Thyroid gland (tissue), 4 donors: Measurements from ENCODE around the gene LCN2. TPM values are rescaled to one million over a fixed set of nuclear protein-coding genes. Genes with fewer than 3 reads are reported as not detected.
A peak's percentile ranks its signal among the peaks of the same experiment; 100 is the strongest.
"Not testable (repeated sequence)": the region's sequence is repeated elsewhere in the genome, so short reads cannot be mapped to it uniquely, and the experiment has no call there.

Source experiments
- DNase-seq, 2 donors: peaks; one replicate each; pipeline ENCODE4 v3.0.0-alpha.2; 2019
- H3K27ac ChIP-seq, 3 donors: fragments of 200-600 bp; sonication (generic); 1 replicate in 2 of 3; 2 replicates in 1 of 3; pipeline ENCODE4 v1.5.1; 2016 to 2019; ENCODE audit warnings: mild to moderate bottlenecking in 1 of 3, moderate library complexity in 1 of 3
- H3K27me3 ChIP-seq: fragments of 200-600 bp; sonication (generic); one replicate; pipeline ENCODE4 v1.5.1; 2019
- H3K36me3 ChIP-seq, 2 donors: fragments of 200-600 bp; sonication (generic); one replicate each; pipeline ENCODE4 v1.5.1; 2016 to 2019
- H3K4me1 ChIP-seq, 2 donors: fragments of 200-600 bp; sonication (generic); one replicate each; pipeline ENCODE4 v1.5.1; 2017 to 2019
- H3K4me3 ChIP-seq, 3 donors: fragments of 200-600 bp; sonication (generic); replicated peaks in 1 of 3; 1 replicate in 2 of 3; 2 replicates in 1 of 3; pipeline ENCODE4 v1.5.1; 2016; ENCODE audit warnings: mild to moderate bottlenecking in 1 of 3
- H3K9me3 ChIP-seq: fragments of 200-600 bp; sonication (generic); one replicate; pipeline ENCODE4 v1.5.1; 2017
- POLR2A ChIP-seq, 2 donors: fragments of 450-650 bp; IDR thresholded peaks; one replicate each; pipeline ENCODE4 v1.6.1; 2017; ENCODE audit warnings: antibody characterized with exemption in 2 of 2, mild to moderate bottlenecking in 2 of 2, moderate library complexity in 1 of 2
- WGBS, 2 donors: methylation state at CpG; one replicate each; pipeline ENCODE4 v1.1.5; 2017; 5-methylcytosine and 5-hydroxymethylcytosine counted together
- intact Hi-C: fragments of 100-400 bp; cut with DNase I; formaldehyde crosslinking; loops from one replicate; pipeline ENCODE4 v1.15.1; 2023
- total RNA-seq, 4 donors: library from RNA; depleted of rRNA; stranded (reverse); fragments of >200 nt; gene quantifications; one replicate each; pipeline ENCODE4 v1.2.3, GENCODE V29; 2016
- TF ChIP-seq, protein P1 (sequence below), 6 experiments: fragments of 200-600 bp in 3 of 6; fragments of 450-650 bp in 3 of 6; sonication (generic) in 3 of 6; IDR thresholded peaks; one replicate each; pipeline ENCODE4 v1.5.1; 2016 to 2019; ENCODE audit warnings: antibody characterized with exemption in 6 of 6, mild to moderate bottlenecking in 2 of 6, inconsistent platforms in 1 of 6, moderate library complexity in 1 of 6

Gene LCN2
- total RNA-seq, 4 donors from 2014 or later, result 0.45 to 10.6 (median 2.5) TPM

DNA sequence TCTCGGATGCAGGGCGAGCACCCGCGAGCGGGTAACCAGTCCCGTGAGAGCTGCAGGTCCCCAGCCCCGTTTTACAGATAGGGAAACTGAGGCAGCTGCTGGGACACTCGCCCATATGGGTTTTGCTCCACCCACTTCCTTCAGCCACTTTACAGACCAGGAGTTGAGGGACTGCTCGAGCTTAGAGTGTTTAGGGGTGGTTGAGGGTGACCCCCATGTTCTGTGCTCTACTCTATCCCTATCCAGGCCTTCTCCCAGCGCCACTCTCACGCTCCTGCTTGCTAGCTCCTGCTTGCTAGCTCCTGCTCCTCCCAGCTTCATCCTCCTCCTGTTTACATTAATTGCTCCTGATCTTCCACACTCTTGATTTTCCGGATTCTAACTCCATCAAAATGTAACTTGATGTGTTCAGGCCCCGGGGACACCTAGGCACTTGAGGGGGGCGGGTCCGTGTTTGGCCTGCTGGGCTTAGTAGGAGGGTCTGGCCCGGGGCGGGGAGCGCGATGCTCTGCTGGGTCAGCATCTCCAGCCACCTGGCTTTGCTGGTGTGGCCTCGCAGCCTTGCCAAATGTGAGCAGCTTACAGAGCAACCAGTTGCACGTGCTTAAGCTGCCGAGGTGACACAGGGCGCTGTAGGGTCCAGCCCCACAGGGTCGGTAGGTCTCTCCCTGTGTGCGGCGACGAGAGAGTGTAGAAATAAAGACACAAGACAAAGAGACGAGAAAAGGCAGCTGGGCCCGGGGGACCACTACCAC, 20.2 kb upstream of the LCN2 start:
- H3K27me3 ChIP-seq, result no peaks in the 10 kb centered on the region
- peaks cover 22 to 25% of the 10 kb centered on the region in 2 donors for H3K4me1 ChIP-seq
- intact Hi-C loops, result no loop called here
- peaks cover 0 to 4% of the 10 kb centered on the region in 2 donors for H3K36me3 ChIP-seq
- H3K4me3 ChIP-seq, result peak overlapping the region; percentile 63 to 97 (median 87)
- WGBS, 2 donors, result 70 to 73% methylated on average over 23 to 27 of the region's 29 CpGs
- DNase-seq, result no peak
- H3K9me3 ChIP-seq, result no peaks in the 10 kb centered on the region
- TF ChIP-seq POLR2A (IDR thresholded peaks at IDR 0.05), result no peak
- TF ChIP-seq, protein P1, sequence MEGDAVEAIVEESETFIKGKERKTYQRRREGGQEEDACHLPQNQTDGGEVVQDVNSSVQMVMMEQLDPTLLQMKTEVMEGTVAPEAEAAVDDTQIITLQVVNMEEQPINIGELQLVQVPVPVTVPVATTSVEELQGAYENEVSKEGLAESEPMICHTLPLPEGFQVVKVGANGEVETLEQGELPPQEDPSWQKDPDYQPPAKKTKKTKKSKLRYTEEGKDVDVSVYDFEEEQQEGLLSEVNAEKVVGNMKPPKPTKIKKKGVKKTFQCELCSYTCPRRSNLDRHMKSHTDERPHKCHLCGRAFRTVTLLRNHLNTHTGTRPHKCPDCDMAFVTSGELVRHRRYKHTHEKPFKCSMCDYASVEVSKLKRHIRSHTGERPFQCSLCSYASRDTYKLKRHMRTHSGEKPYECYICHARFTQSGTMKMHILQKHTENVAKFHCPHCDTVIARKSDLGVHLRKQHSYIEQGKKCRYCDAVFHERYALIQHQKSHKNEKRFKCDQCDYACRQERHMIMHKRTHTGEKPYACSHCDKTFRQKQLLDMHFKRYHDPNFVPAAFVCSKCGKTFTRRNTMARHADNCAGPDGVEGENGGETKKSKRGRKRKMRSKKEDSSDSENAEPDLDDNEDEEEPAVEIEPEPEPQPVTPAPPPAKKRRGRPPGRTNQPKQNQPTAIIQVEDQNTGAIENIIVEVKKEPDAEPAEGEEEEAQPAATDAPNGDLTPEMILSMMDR (IDR thresholded peaks at IDR 0.05), result no peak
- peak overlapping the region in 2 of 3 donors; percentile 89 to 98 for H3K27ac ChIP-seq

DNA sequence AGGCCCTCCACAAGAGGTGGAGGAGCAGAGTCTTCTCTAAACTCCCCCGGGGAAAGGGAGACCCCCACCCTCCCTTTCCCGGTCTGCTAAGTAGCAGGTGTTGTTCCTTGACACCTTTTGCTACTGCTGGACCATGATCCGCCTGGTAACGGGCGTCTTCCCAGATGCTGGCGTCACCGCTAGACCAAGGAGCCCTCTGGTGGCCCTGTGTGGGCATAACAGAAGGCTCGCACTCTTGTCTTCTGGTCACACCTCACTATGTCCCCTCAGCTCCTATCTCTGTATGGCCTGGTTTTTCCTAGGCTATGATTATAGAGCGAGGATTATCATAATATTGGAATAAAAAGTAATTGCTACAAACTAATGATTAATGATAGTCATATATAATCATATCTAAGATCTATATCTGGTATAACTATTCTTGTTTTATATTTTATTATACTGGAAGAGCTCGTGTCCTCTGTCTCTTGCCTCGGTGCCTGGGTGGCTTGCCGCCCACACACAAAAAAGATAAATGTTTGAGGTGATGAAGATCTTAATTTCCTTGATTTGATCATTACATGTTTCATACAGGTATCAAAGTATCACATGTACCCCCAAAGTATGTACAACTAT, 19.2 kb upstream of the LCN2 start:
- peaks cover 22 to 25% of the 10 kb centered on the region in 2 donors for H3K4me1 ChIP-seq
- TF ChIP-seq, protein P1 (IDR thresholded peaks at IDR 0.05), result peak in 4 of 6 experiments; percentile 22 to 53 (median 25)
- peak; percentile 65 to 68 for DNase-seq
- H3K36me3 ChIP-seq, H3K9me3 ChIP-seq, H3K4me3 ChIP-seq, H3K27ac ChIP-seq, H3K27me3 ChIP-seq, intact Hi-C loops: not testable (repeated sequence)
- 28 to 29% methylated on average over 10 to 12 of the region's 12 CpGs for WGBS, 2 donors

DNA sequence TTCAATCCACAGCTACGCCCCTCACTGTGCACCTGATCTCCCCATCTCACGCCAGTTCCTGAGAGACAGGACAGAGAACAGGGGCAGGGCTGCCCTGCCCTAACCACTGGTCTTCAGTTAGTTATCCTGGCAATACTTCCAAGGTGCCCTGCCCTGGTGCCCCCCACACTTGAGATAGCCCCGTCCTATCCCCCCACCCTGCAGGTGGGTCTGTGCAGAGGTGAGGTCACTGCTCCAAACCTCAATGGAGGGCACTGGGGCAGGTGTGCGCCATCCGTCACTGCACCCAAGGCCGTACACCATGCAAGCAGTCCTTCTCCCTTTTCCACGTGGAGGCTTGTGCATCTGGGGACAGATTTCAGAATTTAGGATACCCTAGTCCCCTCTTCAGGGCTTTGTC, 18.6 kb upstream of the LCN2 start:
- peaks cover 21 to 22% of the 10 kb centered on the region in 2 donors for H3K4me1 ChIP-seq
- intact Hi-C loops, H3K9me3 ChIP-seq, H3K27me3 ChIP-seq, H3K36me3 ChIP-seq, DNase-seq, H3K27ac ChIP-seq, H3K4me3 ChIP-seq: not testable (repeated sequence)
- WGBS, 2 donors, result 47 to 52% methylated on average over 3 to 6 of the region's 7 CpGs

DNA sequence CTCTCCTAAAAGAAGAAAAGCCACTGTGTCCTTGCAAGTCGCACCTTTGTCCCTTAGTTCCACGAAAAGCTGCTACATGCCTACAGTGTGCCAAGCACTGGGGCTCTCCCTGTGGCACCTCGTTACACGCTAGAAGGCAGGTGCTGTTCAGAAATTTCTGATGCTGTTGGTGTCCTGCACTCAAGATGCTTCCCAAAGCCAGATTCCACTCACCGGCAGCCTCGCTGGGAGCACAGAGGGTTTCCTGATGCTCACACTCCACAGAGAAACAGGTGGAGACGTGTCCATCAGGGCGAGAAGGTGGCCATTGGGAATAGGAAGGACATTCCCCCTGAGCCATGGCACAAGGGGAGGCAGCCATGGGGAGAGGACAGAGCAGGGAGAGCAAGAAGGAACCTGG, 17.9 kb upstream of the LCN2 start:
- H3K36me3 ChIP-seq, DNase-seq, H3K27me3 ChIP-seq, intact Hi-C loops, H3K27ac ChIP-seq, H3K9me3 ChIP-seq, H3K4me3 ChIP-seq: not testable (repeated sequence)
- peaks cover 14 to 15% of the 10 kb centered on the region in 2 donors for H3K4me1 ChIP-seq
- WGBS, 2 donors, result 89 to 91% methylated on average over 8 of the region's 8 CpGs

DNA sequence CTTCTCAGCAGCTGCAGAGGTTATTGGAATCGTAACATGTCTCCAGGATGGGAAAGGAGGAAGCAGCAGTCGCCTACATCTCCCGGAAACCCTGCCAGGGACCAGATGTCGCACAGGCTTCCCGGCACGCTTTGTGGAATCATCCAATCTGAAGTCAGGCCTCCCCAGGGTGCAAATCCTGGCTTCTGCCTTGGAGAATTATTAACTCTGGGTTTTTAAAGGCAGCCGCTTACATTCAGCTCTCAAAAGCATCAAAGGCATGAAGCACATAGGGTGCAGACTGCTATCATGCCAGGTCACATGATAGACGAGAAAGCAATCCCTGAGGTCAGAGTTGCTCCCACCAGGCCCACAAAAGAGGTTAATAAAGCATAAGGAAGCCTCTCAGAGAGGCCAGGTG, 17.1 kb upstream of the LCN2 start:
- 54 to 59% methylated on average over 8 of the region's 8 CpGs for WGBS, 2 donors
- intact Hi-C loops, H3K27ac ChIP-seq, H3K27me3 ChIP-seq, H3K9me3 ChIP-seq, DNase-seq, H3K4me3 ChIP-seq, H3K4me1 ChIP-seq, H3K36me3 ChIP-seq: not testable (repeated sequence)

DNA sequence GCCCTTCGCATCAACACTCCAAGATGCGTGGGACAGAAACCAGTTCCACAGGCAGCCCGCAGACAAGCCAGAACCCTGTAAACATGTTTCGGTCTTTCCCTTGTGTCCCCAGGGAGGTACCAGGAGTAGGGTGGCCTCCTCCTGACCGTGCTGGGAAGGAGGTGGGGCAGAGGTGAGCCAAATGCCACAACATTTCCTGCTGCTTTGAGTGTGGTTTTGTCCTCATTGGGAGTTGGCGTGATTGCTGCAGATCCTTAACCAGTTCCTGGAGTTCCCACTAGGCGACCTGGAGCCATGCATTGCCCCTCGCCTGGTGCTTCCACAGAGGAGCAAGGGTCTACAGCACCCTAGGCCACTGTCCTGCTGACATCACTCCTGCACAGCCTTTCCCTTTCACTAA, 13.7 kb upstream of the LCN2 start:
- H3K9me3 ChIP-seq, DNase-seq, H3K4me1 ChIP-seq, H3K27ac ChIP-seq, H3K27me3 ChIP-seq, intact Hi-C loops, H3K4me3 ChIP-seq, H3K36me3 ChIP-seq: not testable (repeated sequence)
- 78 to 92% methylated on average over 8 of the region's 8 CpGs for WGBS, 2 donors
